Caco-2 (cell line): ENCODE data around the gene PRKCB. TPM values are rescaled to one million over a fixed set of nuclear protein-coding genes. Genes with fewer than 3 reads are reported as not detected.

Source experiments
- BruUV-seq: library from RNA; stranded (reverse); fragments of 400-500 nt; replicated peaks from 2 replicates; lab custom pipeline; 2021; lab: Mats Ljungman, UMichigan
- CTCF ChIA-PET: fragments of 300-600 bp; sonication (Branson Sonifier 250); formaldehyde crosslinking; loops from one replicate; lab custom pipeline; 2022; ENCODE audit warnings: antibody characterized with exemption; lab: Charles Lee
- POLR2A ChIA-PET: fragments of 300-600 bp; sonication (Branson Sonifier 250); formaldehyde crosslinking; loops from one replicate; lab custom pipeline; 2022; ENCODE audit warnings: antibody characterized with exemption; lab: Charles Lee
- DNase-seq, 2 experiments: peaks; one replicate each; pipeline versions ENCODE4 v3.0.0 to v3.0.0-alpha.2; 2020 to 2022
- H3K27me3 ChIP-seq: replicated peaks from 2 replicates; pipeline ENCODE4 v1.6.0; 2011; ENCODE audit warnings: low read length; ENCODE audit not compliant: control insufficient read depth, insufficient read depth
- H3K36me3 ChIP-seq: 2 replicates; pipeline ENCODE4 v1.5.1; 2011; ENCODE audit warnings: low read length; ENCODE audit not compliant: control insufficient read depth, insufficient read depth
- H3K4me1 ChIP-seq: fragments of 250-450 bp; sonication (Bioruptor Pico); 2 replicates; pipeline ENCODE4 v1.5.1; 2020; ENCODE audit warnings: mild to moderate bottlenecking
- H3K4me3 ChIP-seq: 2 replicates; pipeline ENCODE4 v1.5.1; 2011; ENCODE audit warnings: low read depth, mild to moderate bottlenecking, control low read depth, low read length
- H3K9me3 ChIP-seq: fragments of 250-450 bp; sonication (Bioruptor Pico); 2 replicates; pipeline ENCODE4 v1.5.1; 2020; ENCODE audit warnings: mild to moderate bottlenecking, moderate library complexity
- H3K27ac Mint-ChIP-seq: one replicate; pipeline ENCODE4 v1.8.0; 2022; ENCODE audit warnings: mixed read lengths; ENCODE audit not compliant: unreplicated experiment
- H3K27me3 Mint-ChIP-seq: one replicate; pipeline ENCODE4 v1.8.0; 2022; ENCODE audit warnings: mixed read lengths; ENCODE audit not compliant: insufficient read depth, unreplicated experiment
- H3K36me3 Mint-ChIP-seq: one replicate; pipeline ENCODE4 v1.8.0; 2022; ENCODE audit warnings: mild to moderate bottlenecking, mixed read lengths; ENCODE audit not compliant: insufficient read depth, unreplicated experiment
- H3K4me1 Mint-ChIP-seq: one replicate; pipeline ENCODE4 v1.8.0; 2022; ENCODE audit warnings: low read depth, mixed read lengths; ENCODE audit not compliant: unreplicated experiment
- H3K4me3 Mint-ChIP-seq: one replicate; pipeline ENCODE4 v1.8.0; 2022; ENCODE audit warnings: mild to moderate bottlenecking, moderate library complexity, mixed read lengths; ENCODE audit not compliant: unreplicated experiment
- H3K9me3 Mint-ChIP-seq: one replicate; pipeline ENCODE4 v1.8.0; 2022; ENCODE audit warnings: mixed read lengths; ENCODE audit not compliant: unreplicated experiment
- intact Hi-C: fragments of 100-400 bp; cut with micrococcal nuclease; formaldehyde crosslinking; loops from one replicate; pipeline ENCODE4 v1.10.0; 2022; ENCODE audit not compliant: unreplicated experiment
- total RNA-seq: library from RNA; stranded (reverse); gene quantifications from 2 replicates; pipeline ENCODE4 v1.2.3, GENCODE V29; 2022
- TF ChIP-seq, protein P1 (sequence below), 2 experiments: fragments of 200-600 bp in 1 of 2; IDR thresholded peaks; 1 replicate in 1 of 2; 2 replicates in 1 of 2; pipeline versions ENCODE4 v1.5.1 to v1.8.0; 2011 to 2022; ENCODE audit warnings: antibody characterized with exemption in 1 of 2, control low read depth in 1 of 2, inconsistent platforms in 1 of 2, low read depth in 1 of 2, low read length in 1 of 2, mild to moderate bottlenecking in 1 of 2, moderate library complexity in 1 of 2; ENCODE audit not compliant: insufficient read depth in 1 of 2, severe bottlenecking in 1 of 2, unreplicated experiment in 1 of 2

PRKCB gene
- total RNA-seq, 1 experiment from 2014 or later: not detected

DNA sequence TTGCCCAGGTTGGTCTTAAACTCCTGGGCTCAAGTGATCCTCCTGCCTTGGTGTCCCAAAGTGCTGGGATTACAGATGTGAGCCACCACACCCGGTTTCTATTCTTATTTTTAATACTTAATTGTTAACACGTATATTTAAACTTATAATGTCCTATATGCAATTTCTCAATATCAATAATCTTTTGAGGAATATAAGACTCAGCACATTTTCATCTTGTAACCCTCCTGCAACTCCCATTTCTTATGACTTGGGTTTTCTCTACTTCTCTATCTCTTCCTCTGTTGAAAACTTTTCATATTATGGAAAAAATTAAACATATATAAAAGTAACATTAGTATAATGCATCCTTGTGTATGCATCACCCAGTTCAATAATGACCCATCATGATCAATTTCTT is 150.7 kb downstream of the PRKCB start:
- no peaks in the 10 kb centered on the region for H3K9me3 ChIP-seq
- Mint-ChIP-seq H3K27ac (no peak overlapping the region), H3K4me1 (no peaks in the 10 kb centered on the region), H3K4me3 (no peak overlapping the region), H3K36me3 (no peaks in the 10 kb centered on the region), H3K9me3 (no peaks in the 10 kb centered on the region), H3K27me3 (peaks cover 13% of the 10 kb centered on the region)
- ChIA-PET POLR2A (no interaction called here), CTCF (no interaction called here)
- H3K36me3 ChIP-seq: no peaks in the 10 kb centered on the region
- BruUV-seq: no TSS peak
- H3K4me3 ChIP-seq: no peak overlapping the region
- intact Hi-C loops: no loop called here
- H3K27me3 ChIP-seq: no peaks in the 10 kb centered on the region
- TF ChIP-seq, protein P1, sequence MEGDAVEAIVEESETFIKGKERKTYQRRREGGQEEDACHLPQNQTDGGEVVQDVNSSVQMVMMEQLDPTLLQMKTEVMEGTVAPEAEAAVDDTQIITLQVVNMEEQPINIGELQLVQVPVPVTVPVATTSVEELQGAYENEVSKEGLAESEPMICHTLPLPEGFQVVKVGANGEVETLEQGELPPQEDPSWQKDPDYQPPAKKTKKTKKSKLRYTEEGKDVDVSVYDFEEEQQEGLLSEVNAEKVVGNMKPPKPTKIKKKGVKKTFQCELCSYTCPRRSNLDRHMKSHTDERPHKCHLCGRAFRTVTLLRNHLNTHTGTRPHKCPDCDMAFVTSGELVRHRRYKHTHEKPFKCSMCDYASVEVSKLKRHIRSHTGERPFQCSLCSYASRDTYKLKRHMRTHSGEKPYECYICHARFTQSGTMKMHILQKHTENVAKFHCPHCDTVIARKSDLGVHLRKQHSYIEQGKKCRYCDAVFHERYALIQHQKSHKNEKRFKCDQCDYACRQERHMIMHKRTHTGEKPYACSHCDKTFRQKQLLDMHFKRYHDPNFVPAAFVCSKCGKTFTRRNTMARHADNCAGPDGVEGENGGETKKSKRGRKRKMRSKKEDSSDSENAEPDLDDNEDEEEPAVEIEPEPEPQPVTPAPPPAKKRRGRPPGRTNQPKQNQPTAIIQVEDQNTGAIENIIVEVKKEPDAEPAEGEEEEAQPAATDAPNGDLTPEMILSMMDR (IDR thresholded peaks at IDR 0.05; ENCODE audit: insufficient read depth in 1 of 2, low read depth in 1 of 2, low read length in 1 of 2, severe bottlenecking in 1 of 2, unreplicated experiment in 1 of 2): no peak
- no peak for DNase-seq
- no peaks in the 10 kb centered on the region for H3K4me1 ChIP-seq

DNA sequence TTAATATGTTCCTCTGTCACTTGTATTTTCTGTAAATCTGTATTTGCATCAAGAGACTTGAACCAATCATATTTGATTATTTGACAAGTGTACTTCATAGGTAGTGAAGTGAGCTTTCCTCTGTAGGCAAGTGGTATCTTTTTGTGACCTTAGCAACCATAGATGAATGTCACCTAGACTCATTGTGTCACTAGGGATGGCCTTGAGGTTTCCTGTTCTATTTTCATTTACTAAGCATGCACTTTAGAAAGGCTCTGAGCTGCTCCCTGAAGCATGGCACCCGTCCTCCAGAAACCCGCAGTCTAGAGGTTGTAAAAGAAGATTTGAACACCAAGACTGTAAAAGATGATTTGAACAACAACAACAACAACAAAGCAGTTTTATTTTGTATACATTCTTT is 151.7 kb downstream of the PRKCB start:
- intact Hi-C loops: no loop called here
- H3K27me3 ChIP-seq: no peaks in the 10 kb centered on the region
- H3K4me3 ChIP-seq: no peak overlapping the region
- Mint-ChIP-seq H3K9me3 (no peaks in the 10 kb centered on the region), H3K4me1 (no peaks in the 10 kb centered on the region), H3K27me3 (peaks cover 11% of the 10 kb centered on the region), H3K4me3 (no peak overlapping the region), H3K36me3 (no peaks in the 10 kb centered on the region), H3K27ac (no peak overlapping the region)
- H3K4me1 ChIP-seq: no peaks in the 10 kb centered on the region
- BruUV-seq: no TSS peak
- ChIA-PET POLR2A (no interaction called here), CTCF (no interaction called here)
- no peak for DNase-seq
- H3K36me3 ChIP-seq: no peaks in the 10 kb centered on the region
- TF ChIP-seq, protein P1 (IDR thresholded peaks at IDR 0.05; ENCODE audit: insufficient read depth in 1 of 2, low read depth in 1 of 2, low read length in 1 of 2, severe bottlenecking in 1 of 2, unreplicated experiment in 1 of 2): no peak
- no peaks in the 10 kb centered on the region for H3K9me3 ChIP-seq

DNA sequence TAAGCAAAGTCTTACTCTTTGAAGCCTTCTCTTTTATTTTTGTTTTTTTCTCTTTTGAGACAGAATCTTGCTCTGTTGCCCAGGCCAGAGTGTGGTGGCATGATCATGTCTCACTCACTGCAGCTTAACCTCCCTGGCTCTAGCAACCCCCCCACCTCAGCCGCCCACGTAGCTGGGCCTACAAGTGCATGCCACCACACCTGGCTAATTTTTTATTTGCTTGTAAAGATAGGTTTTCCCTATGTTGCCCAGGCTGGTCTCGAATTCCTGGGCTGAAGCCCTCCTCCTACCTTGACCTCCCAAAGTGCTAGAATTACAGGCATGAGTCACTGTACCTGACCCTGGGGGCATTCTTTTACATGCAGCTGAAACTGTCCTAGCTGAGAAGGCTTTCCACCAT is 154.7 kb downstream of the PRKCB start:
- no peak overlapping the region for H3K27ac Mint-ChIP-seq
- TF ChIP-seq, protein P1 (IDR thresholded peaks at IDR 0.05; ENCODE audit: insufficient read depth in 1 of 2, low read depth in 1 of 2, low read length in 1 of 2, severe bottlenecking in 1 of 2, unreplicated experiment in 1 of 2): no peak
- no peak overlapping the region for H3K4me3 Mint-ChIP-seq
- no TSS peak for BruUV-seq
- H3K4me1 Mint-ChIP-seq: no peaks in the 10 kb centered on the region
- Histone ChIP-seq H3K4me3 (no peak overlapping the region), H3K4me1 (no peaks in the 10 kb centered on the region), H3K36me3 (no peaks in the 10 kb centered on the region), H3K27me3 (no peaks in the 10 kb centered on the region), H3K9me3 (no peaks in the 10 kb centered on the region)
- ChIA-PET CTCF (no interaction called here), POLR2A (no interaction called here)
- DNase-seq: no peak
- H3K27me3 Mint-ChIP-seq: peaks cover 4% of the 10 kb centered on the region
- no peaks in the 10 kb centered on the region for H3K36me3 Mint-ChIP-seq
- no peaks in the 10 kb centered on the region for H3K9me3 Mint-ChIP-seq
- intact Hi-C loops: no loop called here
